GM21717 (cell line): ENCODE data around the gene SLC39A11.
"Not testable (repeated sequence)": the region's sequence is repeated elsewhere in the genome, so short reads cannot be mapped to it uniquely, and the experiment has no call there.

Source experiments
- ATAC-seq: cut with Tn5 transposase; IDR thresholded peaks from one replicate; pipeline ENCODE4 v1.9.1; 2021; ENCODE audit warnings: mild to moderate bottlenecking, moderate library complexity; ENCODE audit not compliant: unreplicated experiment

SLC39A11 gene

DNA sequence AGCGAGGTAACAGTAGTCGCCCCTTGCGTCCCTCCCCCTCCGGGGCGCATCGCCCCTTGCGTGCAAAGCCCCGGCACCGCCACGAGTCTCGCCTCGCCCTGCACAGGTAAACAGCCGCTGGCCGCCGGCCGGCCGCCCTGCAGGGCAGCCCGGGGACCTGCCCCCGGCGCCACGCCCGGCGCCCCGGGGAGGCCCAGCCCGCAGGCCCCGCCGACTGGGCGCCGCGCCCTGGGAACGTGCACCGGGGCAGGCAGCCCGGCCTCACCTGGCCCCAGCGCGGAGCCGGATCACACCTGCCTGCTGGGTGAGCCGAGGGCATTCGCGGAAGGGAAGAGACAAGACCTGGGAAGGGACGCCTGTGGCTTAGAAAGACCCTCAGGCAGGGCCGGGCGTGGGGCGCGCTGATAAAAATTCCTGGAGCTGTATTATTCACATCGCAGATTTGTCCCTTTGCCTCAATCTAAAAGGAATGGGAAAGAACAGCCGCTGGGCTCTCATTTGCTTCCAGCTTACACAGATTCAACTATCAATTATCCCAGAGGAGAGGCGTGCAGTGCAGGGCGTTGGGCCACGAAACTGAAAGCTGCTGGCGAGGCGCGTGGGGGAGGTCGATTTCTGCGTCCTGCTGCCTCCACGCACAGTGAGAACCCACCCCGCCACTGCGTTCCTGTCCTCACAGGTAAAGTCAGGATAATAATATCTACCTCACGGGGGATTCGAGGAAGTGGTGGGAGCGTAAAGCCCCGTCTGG is 451.9 kb downstream of the SLC39A11 start:
- ATAC-seq, result no peak

DNA sequence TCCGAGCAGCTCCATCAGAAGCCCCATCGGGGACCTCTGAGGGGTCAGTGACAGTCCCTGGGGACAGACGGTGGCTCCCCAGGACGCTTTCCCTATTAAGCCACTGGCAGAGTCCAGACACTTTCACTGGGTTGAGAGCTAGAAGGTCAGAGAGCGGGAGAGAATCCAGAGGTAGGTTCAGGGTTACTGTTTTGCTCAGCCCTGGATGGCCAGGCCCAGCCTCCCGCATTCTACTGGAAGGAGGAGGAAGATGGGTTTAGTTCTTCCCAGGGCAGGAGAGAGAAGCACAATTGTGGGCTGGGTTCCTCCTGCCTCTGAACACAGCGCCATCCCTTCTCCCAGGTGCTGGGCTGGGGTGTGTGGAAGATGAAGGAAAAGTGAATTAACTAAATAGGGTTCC is 452.8 kb downstream of the SLC39A11 start:
- no peak for ATAC-seq

DNA sequence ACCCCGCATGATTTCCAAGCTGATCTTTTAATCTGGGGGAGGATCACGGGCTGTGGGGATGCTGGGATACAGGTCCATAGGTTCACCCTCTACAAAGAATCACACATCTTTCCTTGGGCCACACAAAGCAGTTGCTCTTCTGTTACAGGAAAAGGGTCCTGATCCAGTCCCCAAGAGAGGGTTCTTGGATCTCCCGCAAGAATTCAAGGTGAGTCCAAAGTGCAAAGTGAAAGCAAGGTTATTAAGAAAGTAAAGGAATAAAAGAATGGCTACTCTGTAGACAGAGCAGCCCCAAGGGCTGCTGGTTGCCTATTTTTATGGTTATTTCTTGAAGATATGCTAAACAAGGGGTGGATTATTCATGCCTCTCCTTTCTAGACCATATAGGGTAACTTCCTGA is 453.6 kb downstream of the SLC39A11 start:
- ATAC-seq, result not testable (repeated sequence)

DNA sequence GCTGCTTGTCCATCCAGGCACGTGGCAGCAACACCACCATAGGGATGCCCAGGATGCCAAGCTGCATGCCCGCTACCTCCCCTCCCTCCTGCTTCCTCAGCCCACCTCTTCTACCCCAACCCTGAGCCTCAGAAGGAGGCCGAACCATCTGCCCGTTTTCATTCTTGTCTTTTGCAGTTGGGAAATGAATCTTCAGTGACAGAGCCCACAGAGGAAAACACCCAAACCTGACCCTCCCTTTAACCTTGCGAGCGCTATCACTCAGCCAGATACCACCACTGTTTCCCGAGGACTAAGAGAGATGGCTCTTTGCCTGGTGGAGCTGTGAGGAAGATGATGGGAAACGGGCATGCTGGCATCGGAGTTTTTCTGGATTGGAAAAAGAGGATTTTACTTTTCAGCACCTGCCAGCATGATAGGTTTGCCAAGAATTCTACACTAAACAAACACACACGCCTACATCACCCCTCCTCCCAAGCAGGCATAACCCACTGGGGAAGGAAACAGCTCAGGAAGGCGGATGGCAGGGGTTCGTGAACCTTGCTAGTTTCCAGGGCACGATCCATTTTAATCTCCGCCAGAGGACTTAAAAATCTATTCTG is 457.4 kb downstream of the SLC39A11 start:
- ATAC-seq, result no peak

DNA sequence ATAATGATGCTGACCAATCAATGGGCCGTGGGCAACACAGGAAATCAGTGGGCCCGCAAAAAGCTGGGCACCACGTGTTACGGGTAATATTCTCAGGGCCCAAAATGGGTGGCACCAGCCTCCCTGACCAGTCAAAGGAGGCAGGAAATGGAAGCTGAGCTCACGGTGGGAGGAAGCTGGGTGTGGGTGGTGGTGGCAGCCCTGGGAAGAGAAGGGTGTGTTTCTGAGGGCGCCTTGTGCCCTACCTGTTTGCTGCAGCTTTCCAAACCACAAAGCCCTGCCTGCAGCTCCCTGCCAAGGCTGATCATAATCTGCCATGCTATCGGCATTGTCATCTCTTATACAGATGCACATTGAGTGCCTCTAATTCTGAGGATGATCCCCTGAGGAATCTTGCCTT is 457.9 kb downstream of the SLC39A11 start:
- ATAC-seq, result no peak

DNA sequence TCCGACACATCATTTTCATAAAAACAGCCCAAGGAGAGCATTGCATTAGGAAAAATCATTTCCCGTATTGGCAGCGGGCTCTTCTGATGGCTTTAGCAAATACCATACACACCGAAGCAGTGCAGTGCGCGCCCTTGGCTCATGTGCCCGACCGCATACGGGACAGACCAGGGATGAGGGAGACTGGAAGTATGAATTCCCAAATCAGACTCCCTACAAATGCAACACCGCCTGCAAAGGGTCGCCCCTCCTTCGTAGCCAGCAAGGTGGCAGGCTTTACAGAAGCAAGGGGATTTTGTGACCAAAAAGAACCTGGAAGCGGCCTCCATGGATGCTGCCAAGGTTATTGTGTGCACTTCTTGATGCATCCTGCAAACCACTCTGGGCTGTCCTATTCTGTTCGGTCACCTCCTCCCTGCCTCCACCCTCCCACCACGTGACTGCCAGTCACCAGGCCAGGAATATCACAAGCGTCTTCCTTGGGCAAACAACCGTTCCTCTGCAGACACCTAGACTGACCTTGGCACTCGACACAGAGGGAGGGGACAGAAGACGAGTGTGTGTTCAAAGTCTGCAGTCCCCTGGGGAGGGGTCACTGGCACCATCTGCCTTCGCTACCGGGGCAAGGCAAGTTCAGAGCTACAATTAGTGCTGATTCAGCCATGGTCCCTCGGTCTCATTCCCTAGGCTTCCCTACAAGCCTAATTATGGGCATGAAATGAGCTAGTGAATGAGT is 460.4 kb downstream of the SLC39A11 start:
- no peak for ATAC-seq

DNA sequence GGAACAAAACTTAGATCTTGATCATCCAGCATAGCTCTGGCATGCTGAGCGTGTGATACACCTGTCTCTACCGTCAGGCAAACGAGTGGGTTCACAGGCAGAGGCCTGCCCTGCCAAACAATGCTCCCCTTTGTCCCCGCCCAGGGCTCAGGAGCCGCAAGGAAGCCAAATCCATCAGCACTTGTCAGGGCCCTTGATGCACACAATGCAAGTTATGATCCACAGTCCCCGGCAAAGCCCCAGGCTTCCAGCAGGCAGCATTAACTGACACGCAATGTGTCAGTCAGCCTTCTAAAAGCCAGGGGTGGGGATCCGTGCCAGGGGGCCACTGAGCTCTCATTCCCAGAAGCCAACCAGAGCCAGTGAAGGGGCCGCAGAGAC is 460.9 kb downstream of the SLC39A11 start:
- no peak for ATAC-seq

DNA sequence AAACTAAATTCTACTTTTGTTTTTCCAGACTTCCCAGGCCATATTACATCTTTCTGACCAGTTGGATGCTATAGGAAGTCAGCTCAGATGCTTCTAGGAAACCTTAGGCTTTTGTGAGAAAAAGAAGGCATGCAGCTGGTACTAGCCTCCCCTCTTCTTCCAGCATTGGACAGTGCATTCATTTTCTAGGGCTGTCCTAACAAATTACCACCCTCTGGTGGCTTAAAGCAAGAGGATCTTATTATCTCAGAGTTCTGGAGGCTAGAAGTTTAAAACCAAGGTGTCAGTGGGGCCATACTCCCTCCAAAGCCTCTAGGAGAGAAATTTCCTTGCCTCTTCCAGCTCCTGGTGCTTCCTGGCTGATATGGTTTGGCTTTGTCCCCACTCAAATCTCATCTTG is 467.8 kb downstream of the SLC39A11 start:
- no peak for ATAC-seq

DNA sequence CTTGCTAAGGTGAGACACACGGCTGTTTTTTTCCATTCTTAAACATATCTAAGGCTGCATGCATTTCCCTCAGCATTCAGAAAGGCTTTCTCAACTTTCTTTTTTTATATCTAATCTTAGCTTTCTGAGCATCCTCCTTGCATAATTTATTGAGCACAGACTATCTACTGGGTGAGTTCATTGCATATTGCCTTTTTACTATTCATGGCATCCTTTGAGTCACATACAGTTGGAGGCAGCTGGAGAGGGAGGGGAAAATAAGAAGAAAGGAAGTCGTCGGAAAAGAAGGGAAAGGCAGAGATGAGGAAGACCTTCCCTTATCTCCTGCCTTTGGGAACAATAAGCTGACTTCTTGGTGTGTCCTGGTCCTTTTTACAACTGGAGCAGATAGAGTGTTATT is 468.3 kb downstream of the SLC39A11 start:
- no peak for ATAC-seq

DNA sequence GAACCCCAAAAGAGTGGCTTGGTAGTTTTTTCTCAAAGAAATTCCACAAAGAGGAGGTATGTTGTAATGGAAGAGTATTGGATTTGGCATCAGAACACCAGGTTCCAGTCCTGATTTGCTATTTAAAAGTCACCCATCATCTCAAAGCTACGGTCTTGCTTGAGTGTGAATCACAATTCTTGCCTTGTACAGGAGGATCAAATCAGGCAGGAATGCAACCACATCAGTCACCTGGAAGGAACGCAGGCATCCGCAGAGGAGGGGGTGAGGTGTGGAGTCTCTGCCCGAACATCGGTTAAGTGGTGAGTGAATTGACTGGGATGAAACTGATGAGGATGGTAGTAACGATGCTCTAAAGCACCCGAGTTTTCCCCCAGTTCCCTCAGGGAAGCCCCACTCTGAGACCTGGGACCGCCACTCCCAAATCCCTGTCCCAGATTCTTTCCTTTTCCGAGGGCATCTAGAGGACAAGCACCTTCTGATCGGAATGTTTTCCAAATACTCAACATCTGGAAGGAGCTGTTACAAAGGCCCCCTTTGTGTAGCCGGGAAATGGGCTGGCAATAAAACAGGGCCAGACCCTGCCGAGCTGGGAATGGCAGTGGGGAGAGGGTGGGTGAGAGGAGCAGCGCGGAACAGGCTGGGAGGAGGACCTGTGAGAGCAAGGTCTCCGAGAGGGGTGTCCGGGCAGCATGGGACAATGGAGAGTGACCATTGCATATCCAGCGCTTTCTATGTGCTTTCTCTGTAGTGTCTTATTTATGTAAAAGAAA is 469.6 kb downstream of the SLC39A11 start:
- ATAC-seq, result no peak

DNA sequence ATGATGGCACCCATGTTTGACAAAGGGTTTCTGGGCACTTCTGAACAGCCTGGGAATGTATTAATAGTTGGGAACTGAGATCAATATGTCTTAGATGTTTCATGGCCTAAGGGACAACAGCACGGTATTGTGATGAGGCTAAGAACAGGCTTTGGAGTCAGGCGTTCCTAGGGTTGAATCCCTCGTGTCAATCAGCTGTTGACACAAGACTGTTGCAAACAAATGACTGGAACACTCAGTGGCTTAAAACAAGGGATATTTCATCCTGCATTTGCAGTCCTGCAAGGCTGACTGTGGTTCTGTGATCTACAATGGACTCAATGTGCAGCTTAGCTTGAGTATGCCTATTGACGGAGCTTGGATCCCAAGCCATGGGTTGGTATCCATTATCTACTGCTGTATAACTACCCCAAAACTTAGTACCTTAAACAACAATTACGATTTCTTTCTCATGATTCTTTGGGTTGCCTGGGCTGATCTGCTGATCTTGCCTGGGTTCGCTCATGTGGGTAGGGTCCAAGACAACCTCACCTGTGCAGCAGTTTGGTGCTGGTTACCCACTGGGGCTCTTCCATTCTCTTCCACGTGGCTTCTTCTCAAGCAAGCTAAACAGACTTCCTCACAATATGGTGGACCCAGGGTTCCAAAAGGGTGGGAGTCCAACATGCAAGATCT is 472.4 kb downstream of the SLC39A11 start:
- ATAC-seq, result no peak

DNA sequence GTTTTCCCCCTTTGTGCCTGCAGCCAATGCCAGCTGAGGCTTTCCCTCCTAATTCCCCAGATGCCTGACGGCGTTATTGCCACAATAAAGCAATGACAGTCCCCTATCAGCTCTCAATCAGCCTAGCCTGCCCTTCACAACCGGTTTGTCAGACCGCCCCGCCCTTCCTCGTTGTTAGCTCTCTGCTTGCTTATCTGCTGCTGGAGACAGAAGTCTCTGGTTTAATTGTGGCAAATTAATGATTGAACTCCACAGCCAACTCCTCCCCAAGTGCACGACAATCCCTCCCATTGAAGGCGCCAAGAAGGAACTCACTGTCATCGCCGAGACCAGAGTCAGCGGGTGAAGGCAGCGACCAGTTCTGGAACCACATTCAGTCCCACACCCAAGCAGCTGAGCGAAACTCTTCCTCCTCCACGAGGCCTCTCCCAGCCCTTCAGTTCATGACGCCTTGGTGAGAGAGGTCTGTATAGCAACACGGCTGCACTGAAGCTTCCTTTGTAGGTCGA is 474.4 kb downstream of the SLC39A11 start:
- peak; percentile 72 for ATAC-seq

DNA sequence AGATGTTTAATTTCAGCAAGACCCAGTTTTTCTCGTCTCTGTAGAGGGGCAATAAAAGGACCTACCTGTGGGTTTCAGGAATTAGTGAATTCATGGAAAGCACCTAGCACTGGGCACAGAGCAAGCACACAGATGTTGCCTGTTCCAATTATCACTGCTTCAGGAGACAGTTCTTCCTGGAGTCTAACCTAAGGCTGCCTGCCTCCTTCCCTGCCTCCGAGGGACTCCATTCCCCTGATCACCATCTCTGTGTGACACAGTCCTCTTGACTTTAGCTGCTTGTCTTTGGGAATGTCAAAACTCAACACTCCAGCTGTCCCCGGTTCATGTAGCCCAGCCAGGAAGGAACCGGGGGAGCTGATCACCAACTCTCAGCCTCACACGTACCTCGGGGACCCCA is 474.9 kb downstream of the SLC39A11 start:
- ATAC-seq, result no peak

DNA sequence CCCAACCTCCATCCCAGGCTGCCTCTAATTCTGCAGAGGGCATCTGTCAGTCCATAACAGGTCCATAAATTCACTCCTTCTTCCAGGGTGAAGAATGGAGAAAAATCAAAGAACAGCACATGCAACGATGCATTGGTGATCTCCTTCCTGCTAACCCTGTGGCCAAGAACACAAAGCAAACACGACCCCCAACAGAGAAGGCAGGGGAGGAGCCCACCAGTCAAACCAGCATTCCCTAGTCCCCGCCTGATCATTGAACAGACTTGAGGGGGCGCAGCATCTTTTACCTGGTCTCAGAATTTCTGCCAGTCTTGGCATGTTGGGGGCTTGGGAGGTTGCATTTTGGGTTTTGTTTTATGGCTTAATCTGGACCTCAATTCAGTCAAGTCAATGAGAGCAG is 476.0 kb downstream of the SLC39A11 start:
- ATAC-seq, result no peak

DNA sequence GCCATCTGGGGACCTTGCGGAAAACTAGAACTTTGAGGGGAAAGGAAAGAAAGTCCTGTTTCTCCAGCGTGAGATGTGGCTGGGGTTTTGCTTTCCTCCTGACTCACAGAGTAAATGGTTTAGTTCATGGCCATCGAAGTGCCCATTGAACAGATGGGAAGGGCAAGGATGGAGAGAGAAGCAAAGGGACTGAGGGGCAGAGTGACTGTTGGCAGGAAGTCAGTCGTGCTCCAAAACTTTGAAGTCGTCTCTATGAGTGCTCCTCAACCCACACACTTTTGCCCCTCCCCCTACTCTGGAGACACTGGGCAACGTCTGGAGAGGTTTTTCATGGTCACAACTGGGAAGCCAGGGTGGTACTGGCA is 476.9 kb downstream of the SLC39A11 start:
- no peak for ATAC-seq

DNA sequence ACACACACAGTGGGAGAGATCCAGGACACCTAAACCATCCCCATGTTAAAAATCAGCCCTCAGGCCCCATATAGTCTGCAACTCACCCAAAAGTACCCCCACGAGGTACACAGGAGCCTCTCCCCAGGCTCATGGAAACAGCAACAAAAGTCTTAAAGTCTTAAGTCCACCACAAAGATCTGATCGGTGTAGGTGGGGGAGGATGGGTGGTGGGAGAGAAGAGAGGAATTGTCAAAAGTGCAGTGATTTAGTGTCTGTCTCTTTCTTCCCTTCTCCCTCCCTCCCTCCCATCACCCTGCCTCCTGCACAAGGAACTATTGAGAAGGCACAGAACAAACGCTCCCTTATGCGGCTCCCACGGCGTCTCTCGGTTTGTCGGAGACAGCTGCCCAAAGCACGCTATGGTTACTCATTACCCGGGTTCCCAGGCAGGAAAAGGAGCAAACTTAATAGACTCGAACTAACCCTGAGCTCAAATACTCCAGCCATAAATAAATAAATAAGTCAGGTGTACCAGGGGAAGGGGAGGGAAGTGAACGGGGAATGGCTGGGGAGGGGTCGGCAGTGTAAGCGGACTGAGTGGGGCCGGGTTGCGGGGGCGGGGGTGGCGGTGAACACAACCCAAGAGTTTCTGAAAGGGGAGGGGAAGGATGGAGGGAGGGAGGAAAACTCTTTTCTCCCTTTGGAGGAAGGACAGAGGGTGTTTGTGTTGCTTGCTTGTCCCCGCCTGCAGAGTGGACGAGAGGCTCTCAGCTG is 477.4 kb downstream of the SLC39A11 start:
- ATAC-seq, result no peak

DNA sequence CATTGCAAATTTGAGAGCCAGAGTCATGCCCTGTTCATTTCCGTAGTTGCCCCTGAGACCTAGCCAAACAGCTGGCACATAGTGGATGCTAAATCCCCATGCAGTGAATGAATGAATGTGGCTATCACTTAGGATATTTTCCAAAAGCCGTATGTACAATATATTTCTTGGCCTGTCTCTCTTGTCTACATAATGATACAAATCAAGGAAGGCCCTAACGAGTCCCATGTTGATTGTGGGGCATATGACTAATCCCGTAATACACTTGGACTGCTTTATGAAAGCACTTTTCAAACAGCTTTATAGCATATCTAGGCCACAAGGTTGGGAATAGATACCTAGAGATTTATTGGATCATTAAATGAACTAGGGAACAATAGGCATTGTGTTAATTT is 478.0 kb downstream of the SLC39A11 start:
- no peak for ATAC-seq

DNA sequence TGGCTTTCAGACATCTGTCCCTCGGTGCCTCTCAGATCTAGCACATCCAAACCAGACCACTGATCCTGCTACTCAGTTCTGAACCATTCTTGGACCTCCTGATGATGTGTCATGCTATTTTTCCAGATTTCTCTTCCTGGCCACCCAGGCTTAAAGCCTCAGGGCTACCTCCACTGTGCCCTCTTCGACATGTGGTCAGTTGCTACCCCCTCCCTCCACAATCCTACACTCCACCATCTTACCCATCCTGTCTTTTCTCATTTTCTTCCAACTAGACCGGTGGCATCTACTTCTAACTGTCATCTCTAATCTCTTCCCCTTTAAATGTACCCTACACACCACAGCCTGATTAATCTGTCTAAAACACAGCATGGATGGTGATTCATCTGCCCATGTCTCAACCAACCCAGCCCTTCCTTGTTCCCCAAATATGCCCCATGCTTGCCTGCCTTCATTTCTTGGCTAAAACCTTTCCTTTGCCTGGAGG is 478.6 kb downstream of the SLC39A11 start:
- no peak for ATAC-seq

DNA sequence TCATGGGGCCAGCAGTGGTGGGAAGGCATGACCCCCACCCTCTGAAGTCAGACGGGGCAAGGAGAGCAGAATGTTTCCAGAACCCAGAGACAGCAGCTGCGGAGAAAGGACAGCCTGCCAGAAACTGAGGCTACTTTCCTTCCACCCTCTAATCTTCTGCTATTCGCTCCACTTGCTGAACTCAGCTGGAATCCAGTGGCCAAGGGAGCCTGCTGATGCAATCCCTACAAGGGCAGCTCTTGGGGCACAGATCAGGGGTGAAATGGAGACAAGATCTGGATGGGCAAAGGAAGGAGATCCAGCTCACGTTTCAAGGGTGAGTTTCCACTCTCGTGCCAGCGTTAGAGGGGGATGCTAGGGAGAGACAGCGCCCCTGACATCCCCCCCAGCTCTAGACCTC is 479.1 kb downstream of the SLC39A11 start:
- ATAC-seq, result no peak

DNA sequence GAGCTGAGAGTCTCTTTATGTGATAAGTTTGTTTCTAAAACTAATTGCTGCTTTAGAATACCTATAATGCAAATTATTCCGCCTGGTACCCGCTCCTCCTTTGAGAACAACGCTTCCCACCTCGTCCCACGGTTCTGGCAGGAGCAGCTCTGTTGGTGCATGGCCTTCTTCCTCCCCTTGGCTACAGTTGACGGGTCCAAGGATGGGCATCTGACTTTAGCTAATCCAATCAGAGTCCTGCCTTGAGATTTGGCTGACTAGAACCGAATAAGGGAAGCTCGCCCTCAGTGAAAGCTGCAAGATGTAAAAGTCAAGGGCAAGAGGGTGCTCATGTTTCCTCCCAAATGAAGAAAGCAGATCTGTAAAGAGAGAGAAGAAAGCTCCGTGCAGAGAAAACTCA is 481.3 kb downstream of the SLC39A11 start:
- ATAC-seq, result no peak
